Ureter (tissue), 1 donor: ENCODE data around the gene TPGS2. TPM values are rescaled to one million over a fixed set of nuclear protein-coding genes. Genes with fewer than 3 reads are reported as not detected.
"Not testable (repeated sequence)": the region's sequence is repeated elsewhere in the genome, so short reads cannot be mapped to it uniquely, and the experiment has no call there.

Experiments used
- DNase-seq: peaks from one replicate; pipeline ENCODE4 v3.0.0-alpha.2; 2020; ENCODE audit warnings: low spot score
- total RNA-seq: library from RNA; stranded (reverse); gene quantifications from one replicate; pipeline ENCODE4 v1.2.4, GENCODE V29; 2023
- donor health status: DM: yes; HTN: yes; CAD: no.

TPGS2 gene, protein sequence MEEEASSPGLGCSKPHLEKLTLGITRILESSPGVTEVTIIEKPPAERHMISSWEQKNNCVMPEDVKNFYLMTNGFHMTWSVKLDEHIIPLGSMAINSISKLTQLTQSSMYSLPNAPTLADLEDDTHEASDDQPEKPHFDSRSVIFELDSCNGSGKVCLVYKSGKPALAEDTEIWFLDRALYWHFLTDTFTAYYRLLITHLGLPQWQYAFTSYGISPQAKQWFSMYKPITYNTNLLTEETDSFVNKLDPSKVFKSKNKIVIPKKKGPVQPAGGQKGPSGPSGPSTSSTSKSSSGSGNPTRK
- 76.3 TPM for total RNA-seq

DNA sequence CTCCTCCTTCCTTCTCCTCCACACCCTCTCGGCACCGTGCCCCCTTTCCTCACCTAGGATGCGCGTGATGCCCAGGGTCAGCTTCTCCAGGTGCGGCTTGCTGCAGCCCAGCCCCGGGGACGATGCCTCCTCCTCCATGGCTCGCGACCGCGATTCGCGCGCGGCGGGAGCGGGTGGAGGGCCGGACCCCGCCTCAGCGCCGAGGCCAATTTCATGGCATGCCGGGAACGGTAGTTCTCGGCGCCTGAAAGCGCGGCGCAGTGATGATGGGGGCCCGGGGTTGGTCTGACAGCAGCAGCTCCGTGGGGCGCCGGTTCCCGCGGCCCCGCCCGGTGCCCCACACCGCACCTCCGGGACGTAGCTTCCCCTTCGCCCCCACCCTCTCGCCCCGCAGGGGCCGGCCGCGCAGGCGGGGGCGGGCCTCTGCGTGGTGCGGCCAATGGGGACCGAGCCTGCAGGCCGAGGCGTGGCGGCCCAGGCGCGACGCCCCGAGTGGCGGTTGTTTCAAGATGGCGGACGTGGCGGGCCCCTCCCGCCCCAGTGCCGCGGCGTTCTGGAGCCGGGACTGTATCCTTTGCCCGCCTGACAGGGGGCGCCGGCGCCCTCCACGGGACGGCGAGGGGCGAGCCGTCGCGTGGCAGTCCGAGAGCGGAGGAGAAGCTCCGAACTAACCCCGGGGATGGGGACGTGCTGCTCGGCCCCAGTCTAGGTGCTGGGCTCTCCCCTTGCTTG is at the start of gene TPGS2, which contains the start of gene KIAA1328:
Gene TPGS2, minus strand, starts transcription at position 373 of the 732 bp plus-strand sequence. Its CDS starts 235 bp downstream, at position 138.
Gene KIAA1328, plus strand, starts transcription at position 498 of the 732 bp plus-strand sequence. Its CDS starts 12 bp downstream, at position 510.
- peak; percentile 89 for DNase-seq

DNA sequence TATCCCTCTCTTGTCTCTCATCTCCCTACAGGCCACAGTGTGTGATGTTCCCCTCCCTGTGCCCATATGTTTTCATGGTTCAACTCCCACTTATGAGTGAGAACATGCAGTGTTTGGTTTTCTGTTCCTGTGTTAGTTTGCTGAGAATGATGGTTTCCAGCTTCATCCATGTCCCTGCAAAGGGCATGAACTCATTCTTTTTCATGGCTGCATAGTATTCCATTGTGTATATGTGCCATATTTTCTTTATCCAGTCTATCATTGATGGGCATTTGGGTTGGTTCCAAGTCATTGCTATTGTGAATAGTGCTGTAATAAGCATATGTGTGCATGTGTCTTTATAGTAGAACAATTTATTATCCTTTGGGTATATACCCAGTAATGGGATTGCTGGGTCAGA is 45.0 kb upstream of the TPGS2 start:
- not testable (repeated sequence) for DNase-seq

DNA sequence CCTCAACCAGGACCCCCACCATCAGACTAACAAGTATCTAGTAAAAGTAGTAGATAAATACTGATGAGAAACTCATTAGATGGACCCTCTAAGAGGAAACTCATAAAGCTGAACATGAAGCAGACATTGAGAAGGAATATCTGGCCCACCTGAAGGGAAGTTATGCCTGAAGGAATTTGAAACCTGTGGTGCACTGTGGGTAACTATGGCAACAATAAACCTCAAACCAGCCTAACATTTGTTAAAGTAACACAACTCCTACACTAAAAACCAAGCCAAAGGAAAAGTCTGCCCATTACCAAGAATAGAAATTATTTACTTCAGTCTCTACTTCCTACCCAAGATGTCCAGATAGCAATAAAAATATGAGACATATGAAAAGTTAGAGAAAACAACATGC is 43.5 kb upstream of the TPGS2 start:
- no peak for DNase-seq

DNA sequence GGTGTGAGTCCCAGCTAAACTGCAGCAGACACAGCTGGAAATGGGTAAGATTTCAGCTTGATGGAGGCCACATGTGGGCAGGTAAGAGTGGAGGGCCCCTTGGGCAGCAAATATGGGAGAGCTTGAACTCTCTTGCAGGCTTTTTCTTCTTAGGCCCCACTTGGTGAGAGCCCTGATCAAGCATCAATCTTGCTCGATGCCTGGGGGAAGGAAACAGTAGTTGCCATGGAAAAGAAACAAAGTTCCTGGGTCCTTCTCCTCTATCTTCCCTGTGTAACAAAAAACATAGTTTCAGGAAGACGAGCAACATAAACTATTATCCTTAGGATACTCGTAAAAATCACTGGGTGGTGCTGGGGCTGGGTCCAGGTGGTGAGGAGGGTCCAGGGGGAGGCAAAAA is 43.0 kb upstream of the TPGS2 start:
- no peak for DNase-seq

DNA sequence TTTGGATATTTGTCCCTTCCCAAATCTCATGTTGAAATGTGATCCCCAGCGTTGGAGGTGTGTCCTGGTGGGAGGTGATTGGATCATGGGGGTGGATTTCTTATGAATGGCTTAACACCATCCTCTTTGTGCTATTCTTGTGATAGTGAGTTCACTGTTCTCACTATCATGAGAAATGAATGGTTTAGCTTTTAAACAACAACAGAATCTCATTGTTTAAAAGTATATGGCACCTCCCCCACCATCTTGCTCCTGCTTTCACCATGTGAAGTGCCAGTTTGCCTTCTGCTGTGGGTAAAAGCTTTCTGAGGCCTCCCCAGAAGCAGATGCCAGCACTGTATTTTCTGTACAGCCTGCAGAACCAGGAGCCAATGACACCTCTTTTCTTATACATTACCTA is 38.3 kb upstream of the TPGS2 start:
- no peak for DNase-seq

DNA sequence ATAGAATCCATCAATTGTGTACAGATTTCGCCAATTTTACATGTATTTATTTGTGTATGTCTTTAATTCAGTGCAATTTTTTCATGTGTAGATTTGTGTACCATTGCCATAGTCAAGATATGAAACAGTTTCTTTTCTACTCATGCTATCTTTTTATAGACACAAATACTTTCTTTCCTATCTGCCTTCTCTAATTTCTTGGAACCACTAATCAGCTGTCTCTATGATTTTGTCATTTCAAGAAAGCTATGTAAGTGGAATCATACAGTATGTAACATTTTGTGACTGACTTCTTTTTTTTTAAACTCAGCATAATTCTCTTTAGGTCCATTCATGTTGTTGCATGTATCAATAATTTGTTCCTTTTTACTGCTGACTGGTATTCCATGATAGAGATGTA is 33.4 kb upstream of the TPGS2 start:
- DNase-seq = no peak

DNA sequence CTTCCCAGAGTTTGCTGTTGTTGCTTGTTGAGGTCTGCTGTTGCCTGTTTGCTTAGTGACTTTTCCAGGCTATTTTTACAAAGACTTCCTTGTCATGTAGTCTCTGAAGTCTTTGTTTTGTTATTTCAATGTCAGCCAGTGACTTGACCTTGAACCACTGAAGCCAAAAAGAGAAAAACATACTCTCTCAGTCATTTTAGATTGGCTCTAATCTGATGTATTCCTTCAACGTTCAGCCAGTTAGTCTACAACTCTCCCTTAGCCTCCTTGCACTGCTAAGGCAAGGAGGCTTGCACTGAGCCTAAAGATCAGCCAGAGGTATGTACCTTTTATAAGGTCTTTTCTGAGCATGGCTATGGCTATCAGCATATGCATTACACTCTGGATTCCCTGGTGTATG is 28.0 kb upstream of the TPGS2 start:
- no peak for DNase-seq

DNA sequence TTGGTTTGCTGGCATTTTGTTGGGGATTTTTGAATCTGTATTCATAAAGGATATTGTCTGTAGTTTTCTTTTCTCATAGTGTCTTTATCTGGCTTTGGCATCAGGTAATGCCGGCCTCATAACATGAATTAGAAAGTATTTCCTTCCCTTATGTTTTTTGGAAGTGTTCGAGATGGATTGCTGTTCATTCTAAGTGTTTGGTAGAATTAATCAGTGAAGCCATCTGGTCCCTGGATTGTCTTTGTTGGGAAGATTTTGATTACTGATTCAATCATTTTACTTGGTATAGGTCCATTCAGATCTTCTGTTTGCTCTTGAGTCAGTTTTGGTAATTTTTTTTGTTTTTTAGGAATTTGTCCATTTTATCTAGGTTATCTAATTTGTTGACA is 22.4 kb upstream of the TPGS2 start:
- DNase-seq = no peak

DNA sequence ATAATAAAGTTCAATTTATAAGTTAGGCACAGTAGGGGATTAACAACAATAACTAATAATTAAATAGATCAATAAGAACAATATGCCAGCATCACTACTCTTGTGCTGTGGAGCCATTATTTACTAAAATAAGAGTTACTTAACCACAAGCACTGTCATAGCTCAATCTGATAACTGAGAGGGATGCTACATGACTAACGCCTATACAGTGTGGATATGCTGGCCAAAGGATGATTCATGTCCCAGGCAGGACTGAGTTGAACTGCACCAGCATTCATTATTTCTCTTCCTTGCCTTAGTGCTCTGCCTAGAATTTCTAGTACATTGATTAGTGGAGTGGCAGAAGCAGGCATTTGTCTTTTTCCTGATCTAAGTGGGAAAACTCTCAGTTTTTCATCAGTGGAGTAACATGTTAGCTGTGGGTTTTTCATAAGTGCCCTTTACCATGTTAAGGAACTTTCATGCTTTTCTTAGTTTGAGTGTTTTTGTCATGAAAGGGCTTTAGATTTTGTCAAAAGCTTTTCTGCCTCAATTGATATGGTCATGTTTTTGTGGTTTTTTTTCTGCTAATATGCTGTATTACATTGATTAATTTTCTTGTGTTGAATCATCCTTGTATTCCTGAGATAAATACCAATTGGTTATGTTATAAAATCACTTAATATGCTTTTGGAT is 21.9 kb upstream of the TPGS2 start:
- no peak for DNase-seq

DNA sequence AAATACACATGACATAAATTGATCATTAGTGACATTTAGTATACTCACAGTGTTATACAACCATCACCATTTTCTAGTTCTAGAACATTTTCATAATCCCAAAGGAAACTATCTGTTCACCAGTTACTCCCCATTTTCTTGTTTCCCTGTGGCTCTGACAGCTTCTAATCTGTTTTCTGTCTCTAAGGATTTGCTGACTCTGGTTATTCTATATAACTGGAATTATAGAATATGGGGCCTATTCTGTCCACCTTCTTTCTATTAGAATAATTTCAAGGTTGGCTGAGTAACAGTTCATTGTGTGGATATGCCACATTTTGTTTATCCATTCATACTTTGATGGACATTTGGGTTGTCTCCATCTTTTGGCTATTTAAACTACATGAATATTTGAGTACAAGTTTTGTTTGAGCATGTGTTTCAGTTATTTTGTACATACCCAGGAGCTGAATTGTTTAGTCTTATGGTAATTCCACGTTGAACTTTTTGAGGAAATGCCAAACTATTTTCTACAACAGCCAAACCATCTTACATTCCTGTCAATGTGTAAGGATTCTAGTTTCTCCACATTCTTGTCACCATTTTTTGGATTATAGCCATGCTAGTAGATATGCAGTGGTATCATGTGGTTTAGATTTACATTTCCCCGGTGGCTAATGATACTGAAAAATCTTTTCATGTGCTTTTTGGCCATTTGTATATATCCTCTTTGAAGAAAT is 20.6 kb upstream of the TPGS2 start:
- no peak for DNase-seq

DNA sequence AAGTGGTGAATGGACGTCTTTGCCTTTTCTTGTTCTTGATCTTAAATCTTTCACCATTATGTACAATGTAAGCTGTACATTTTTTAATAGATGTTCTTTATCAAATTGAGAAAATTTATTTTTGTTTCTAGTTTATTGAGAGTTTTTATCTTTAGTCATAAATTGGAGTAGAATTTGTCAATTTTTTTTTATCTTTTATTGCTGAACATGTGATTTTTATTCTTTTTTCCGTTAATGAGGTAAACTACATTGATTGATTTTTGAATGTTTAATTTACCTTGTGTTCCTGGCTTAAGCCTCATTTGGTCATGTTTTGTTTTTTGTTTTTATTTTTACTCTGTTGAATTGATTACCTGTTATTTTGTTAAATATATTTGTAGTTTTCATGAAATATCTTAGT is 19.8 kb upstream of the TPGS2 start:
- DNase-seq = no peak

DNA sequence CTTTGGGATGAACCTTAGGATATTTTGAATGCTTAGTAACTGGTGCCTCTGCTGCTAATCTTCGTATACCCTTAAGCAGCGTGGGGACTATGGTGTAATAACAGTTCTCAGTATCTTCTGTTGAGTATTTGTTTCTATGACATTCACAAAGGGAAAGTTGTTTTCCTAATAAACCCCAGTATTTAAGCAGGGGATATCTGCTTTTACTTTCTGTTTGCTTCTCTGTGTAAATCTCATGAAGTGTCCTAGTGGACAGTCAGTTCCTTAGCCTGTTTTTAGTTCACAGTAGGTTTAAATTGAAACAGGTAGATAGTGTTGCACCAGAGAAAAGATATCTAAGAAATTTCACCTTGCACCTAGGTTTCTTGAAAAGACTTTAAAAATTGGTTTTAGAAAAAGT is 15.0 kb upstream of the TPGS2 start:
- DNase-seq = no peak

DNA sequence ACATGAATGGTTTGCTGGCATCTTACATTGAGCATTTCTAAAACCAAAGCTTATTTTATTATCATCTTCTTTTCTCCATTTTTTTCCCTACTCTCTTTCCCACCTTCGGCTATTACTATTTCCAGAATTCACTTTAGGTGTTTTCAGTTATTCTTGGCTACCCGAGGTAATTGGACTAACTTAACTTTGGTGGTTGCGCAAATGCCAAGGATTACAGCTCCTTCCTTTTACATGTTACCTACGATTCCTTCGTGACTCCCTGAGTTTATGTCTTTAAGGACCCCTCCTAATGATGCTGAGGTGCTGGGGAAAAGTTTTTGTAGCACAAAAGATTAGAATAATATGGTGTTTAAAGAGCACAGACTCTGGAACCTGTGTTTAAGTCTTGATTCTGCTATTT is 14.4 kb upstream of the TPGS2 start:
- DNase-seq = no peak

DNA sequence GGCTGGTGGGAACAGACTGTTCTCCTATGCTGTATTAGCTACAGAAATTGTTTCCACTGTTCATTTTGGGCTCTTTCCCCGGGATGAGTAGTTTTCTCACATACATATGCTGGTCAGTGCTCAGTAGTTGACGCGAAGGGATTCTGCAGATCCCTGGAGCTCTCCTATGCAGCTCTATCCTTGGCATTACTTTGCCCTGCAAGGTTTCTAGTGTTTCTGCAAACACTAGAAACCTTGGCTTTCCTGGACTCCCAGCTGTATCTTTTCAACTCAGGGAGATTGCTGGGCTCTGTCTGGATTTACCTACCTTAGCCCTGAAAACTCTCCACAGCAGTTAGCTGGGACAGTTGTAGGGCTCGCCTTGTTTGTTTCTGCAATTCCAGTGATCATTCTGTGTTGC is 11.0 kb upstream of the TPGS2 start:
- DNase-seq = no peak

DNA sequence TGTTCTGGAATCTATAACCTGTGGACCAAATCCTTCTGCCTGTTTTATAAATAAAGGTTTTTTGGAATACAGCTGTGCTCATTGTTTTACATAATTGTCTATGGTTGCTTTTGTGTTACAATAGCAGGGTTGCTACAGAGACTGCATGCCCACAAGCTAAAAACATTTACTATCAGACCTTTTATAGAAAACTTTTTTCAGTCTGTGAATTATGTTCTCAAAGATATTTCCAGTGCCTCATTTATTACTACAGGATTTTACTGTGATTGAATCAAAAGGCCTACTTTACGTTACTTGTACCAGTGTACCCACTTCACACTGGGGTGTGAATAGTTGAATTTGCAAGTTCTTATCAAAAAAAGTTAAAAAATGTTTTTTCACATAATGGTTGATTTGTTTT is 7.1 kb upstream of the TPGS2 start:
- no peak for DNase-seq

DNA sequence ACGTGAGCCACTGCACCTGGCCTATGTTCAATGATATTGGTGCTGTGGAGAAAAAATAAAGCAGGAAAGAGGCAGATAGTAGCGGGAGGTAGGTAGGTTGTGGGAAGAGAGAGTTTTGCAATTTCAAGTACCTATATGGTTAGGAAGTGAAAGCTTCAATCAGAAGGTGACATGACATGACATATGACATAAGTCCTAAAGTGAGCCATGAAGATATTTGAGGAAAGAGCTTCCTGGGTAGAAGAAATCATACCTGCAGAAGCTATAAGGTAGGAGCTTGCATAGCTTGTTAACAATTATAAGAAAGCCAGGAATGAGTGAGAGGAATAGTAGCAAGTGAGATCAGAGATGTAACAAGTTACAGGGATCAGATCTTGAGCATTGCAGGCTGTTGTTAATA is 4.3 kb upstream of the TPGS2 start:
- no peak for DNase-seq

DNA sequence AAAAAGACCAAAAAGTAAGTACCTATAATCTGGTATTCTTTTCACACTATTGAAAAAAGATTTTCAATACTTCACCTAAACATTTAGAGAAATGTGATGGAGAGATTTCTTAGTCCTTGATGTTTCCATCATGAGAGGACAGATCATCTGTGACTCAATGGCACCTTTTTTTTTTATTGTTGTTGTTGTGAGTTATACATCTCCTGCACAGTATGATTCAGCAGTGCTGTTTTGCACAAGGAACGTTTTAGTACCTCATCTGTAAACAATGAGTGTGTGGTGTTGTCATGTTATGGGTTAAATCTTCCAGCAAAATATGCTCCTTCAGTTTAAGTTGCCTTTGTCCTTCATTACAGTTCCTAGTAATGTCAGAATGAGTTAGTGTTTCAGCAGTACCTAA is 2.3 kb upstream of the TPGS2 start:
- DNase-seq = no peak

DNA sequence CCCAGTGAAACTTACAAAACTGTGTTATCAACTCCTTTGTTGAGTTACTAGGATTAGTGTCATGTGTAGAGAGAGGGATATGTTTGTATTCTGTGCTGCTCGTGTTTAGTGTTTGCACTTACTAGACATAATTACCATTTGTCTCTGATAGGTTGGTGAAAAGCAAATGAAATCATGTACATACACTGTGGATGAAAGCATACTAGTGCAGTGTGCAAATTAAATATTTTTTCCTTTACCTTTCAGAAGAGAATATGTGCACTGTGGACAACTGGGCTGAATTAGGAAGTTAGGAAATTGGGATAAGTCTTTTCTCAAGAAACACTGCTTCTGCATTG is 1.3 kb upstream of the TPGS2 start:
- no peak for DNase-seq

DNA sequence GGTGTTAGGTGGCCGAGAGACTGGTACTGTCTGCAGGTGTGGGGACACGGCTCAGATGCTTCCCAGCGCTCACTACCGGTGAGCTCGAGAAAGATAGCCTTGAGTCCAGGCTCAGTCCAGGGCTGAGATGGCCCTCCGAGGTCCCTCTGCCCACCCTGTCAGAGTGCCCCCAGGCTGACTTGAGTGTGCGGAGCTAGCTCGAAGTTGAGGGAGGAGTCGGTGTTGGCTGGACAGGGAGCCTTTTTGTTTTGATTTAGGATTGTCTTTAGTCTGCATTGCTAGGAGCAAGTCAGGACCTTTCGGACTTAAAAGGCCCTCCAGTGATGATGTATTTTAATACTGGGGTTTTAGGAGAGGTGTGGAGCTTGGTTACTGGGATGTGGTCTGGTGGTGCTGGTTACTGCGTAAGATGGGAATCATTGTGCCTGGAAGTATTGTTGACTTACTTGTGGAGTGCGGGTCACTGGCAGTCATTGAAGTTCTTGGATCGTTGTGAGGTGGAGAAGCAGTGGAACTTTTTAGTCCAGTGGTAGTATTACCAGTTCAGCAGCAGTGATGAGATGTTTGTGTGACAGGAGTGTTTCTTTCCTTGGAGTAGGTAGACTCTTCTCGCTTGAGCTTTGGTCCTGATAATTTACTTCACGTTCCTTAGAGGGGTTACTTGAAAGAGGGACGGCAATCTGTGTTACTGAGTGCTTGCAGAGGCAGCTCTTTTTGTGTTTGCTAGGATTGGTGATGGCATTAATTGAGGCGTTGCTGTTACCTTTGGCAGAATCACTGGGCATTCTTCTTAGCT is 758 bp upstream of the TPGS2 start:
- peak; percentile 45 for DNase-seq

DNA sequence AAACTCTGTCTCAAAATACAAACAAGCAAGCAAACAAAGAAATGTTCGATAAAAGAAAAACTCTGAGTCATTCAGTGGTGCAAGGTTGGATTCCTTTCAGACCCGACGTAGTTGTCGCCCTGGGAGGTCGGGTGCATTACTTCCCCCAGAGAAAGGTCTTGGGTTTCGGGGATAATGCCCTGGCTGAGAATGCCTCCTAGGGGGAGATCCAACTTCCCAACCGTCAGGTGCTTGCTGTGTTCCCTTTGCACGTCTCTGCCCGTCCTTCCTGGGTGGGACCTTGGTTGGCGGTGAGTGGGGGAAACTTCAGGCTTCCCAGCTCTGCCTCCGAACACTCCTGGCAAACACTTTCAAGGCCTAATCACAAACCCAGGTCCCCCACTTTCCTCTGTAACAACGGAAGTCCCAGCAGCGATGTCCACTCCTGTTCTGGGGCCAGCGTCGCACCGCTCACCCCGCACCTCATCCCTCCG is 609 bp downstream of the TPGS2 start:
- peak; percentile 50 for DNase-seq

DNA sequence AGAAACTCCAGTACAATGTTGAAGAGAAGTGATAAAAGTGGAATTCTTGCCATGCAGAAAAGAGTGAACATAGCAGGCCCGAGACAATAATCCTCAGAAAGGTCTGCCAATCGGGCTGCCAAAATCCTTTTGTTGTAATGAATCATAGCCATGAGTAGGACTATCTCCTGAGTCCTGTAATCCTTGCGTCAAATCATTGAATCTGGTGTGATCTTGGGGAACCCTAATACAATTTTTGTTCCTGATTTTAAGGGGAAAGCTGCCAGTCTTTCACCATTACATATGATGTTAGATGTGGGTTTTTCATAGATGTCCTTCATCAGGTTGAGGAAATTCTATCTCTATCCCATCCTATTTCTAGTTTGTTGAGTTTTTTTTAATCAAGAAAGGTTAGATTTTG is 2.2 kb downstream of the TPGS2 start:
- DNase-seq = no peak
